Stimulated activated CD4-positive, alpha-beta T cell treated with anti-CD3 and anti-CD28 coated beads, Interleukin-1b, Interleukin-23, amount 100 ng/mL, for 48 hours (primary cell): ENCODE results near the gene TRIL.
A peak's percentile ranks its signal among the peaks of the same experiment; 100 is the strongest.

Experiments used
- DNase-seq: peaks from one replicate; pipeline ENCODE4 v3.0.0-alpha.2; 2020

The TRIL gene

GRCh38 chr7:28983396-28984190 is 25.5 kb upstream of the TRIL start:
- no peak for DNase-seq

DNA sequence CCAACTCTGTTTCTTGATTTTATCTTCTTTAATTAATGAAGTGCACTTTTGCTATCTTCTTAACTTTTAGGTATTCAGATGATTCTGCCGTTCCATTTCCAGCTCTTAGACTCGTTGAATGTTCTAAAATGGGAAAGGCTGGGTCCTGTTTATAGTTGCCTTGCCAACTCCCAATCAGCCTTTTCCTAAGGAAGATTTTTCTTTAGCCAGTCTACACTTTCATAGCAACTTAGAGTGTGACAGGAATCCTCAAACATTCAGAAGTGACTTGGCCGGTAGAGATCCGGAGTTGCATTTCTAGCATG is 23.0 kb upstream of the TRIL start:
- no peak for DNase-seq

- DNase-seq = no peak
These were observed 22.5 kb upstream of the TRIL start for GRCh38 chr7:28980451-28981160.

- DNase-seq = no peak
These were observed 21.6 kb upstream of the TRIL start for GRCh38 chr7:28979776-28980175.

- no peak for DNase-seq
These were observed 19.8 kb upstream of the TRIL start for GRCh38 chr7:28977881-28978280.

DNA sequence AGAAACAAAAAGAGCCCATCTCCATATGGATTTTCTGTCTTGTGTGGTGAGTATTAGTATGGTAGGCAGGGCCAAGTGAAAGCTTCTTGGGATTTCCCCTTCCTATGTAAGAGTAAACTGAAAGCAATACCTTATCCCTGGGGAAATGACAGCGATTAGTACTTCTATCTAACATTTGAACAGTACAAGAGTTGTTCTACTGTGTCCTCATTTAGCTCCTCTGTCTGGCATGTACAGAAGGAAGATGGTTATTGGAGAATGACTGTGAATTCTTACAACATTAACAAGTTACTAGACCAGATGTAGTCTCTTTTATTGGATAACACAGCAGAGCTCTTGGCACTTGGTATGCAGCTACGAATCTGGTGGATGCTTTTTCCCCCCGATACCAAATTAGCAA is 17.9 kb upstream of the TRIL start:
- DNase-seq = no peak

- no peak for DNase-seq
These were observed 15.5 kb upstream of the TRIL start for GRCh38 chr7:28973591-28973990.

GRCh38 chr7:28964056-28964455 is 5.9 kb upstream of the TRIL start:
- DNase-seq = no peak

DNA sequence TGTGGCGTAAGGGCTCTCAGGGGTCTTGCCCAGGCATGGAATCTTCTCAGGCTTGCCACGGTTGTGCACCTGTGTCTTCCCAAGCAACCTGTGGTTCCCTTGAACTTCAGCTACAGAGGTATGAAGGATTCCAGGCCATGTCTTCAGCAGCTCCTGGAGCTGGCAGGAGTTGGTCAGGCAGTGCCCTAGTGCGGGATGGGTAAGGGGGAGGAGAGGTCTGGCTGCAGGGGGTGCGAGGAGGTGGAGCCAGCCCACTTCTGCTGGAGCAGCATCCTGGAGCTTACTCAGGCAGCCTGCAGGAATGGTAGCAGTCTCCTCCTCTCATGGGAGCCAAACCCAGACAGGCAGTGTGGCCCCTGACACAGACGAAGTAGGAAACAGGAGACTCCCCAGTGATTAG is 3.8 kb upstream of the TRIL start:
- DNase-seq = no peak

DNA sequence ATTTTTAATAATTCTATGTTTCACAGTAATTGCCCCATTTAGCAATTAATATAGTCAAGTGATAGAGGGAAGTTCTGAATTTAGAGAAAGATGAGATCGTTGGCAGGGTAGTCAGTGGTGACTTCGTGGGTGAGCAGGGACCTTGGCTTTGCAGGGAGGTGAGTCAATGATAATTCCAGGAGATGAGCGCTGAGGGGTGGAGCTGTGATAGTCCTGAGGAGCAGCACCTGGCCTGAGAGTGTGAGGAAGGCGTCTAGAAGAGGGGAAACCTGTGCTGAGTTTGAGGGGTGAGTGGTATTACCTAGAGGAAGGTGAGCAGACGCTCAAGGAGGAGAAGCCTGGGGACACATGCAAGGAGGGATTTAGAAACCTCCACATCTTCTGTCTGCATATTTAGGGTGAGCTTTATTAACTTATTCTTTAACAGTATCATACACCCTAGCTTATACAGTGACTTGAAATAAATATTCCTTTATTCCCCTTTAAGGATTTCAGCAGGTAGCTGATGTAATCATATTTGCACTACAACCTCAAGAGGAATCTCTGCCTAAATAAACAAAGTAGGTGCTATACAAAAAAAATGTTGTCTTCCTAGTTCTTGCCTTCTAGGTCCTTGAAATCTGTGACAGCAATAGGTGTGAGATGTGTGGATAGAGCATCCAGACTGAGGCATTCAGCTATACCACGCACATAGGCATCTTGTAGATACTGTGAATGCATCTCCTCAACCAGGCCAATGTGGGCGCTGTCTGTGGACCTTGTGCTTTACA is 2.1 kb upstream of the TRIL start:
- no peak for DNase-seq

GRCh38 chr7:28958980-28959347 is 834 bp upstream of the TRIL start:
- DNase-seq = no peak

- no peak for DNase-seq
These were observed 337 bp downstream of the TRIL start for GRCh38 chr7:28957751-28958234.

DNA sequence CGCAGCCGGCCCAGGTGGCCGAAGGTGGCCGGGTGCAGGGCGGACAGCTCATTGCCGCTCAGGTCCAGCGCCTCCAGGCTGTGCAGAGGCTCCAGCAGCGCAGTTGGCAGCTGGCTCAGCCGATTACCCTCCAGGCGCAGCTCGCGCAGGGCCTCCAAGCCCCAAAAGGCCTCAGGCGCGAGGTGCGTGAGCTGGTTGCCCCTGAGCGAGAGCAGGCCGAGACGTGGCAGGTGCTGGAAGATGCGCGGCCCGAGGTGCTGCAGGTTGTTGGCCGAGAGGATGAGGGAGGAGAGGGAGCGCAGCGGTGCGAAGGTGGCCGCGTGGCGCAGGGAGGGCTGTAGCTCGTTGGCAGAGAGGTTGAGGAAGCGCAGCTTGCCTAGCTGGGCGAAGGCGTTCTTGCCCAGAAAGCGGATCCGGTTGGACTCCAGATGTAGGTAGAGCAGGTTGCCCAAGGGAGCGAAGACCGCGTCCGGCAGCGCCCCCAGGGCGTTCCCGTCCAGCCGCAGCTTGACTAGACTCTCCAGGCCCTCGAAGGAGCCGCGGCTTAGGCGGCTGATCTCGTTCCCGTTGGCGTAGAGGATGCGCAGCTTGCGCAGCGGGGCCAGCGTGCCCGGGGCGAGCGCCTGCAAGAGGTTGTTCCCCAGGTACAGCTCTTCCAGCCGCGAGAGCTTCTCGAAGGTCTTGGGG is 923 bp downstream of the TRIL start:
- peak; percentile 7 for DNase-seq

DNA sequence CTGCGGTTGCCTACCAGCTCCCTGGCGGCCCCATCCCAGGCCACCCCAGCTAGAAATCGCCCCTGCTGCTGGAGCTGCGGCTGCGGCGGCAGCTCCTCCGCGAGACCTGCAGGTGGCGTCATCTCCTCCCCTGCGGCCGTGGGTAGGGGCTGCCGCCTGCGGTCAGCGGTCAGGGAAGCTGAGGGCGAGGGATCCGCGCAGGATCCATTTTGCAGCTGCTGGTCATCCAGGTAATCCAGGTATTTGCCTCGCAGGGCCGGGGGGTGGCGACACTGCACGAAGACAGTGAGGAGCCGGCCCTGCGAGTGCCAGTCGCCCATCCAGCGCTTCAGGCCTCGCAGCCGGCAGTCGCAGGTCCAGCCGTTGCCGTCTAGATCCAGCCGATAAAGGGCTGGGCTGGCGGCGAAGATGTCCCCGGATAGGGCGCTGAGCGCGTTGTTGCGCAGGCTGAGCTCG is 1.5 kb downstream of the TRIL start:
- peak; percentile 3 for DNase-seq

- peak; percentile 20 for DNase-seq
These were observed 2.2 kb downstream of the TRIL start for GRCh38 chr7:28955718-28956607.

DNA sequence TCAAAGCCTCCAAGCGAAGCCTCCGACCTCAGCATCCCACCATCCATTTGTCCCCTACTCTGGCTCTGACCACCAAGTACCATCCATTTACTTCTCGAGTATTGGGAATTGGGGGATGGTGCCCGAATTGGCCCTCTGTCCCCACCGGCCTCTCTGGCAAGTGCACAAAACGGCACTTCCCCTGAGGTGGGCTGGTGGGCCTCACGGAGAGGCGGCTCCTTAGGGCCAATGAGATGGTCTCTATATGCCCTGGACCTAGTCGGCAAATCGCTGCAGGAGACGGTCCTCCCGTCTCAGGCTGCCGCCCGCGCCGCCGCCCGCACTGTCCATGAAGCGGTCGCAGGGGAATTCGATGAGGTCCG is 2.8 kb downstream of the TRIL start:
- no peak for DNase-seq

- DNase-seq = no peak
These were observed 3.2 kb downstream of the TRIL start for GRCh38 chr7:28954946-28955345.

GRCh38 chr7:28954471-28954870 is 3.7 kb downstream of the TRIL start:
- DNase-seq = no peak

GRCh38 chr7:28953633-28954032 is 4.5 kb downstream of the TRIL start:
- no peak for DNase-seq

DNA sequence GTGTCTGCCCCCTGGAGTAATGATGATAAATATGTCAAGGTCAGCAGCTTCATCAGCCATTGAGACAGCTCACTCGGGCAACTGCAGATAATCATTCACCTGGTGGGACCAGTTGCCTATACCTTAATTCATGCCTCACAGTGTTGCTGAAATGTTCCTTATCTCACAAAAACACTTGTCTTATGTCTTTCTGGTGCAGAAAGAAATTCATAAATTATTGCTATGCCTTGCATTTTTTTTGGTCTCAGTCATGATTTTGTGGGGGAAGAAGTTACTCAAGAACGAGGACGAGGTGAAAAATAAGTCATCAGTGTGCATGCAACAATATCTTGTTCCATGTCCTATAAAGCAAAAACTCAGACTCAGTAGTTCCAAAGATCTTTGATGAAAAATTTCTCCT is 16.0 kb downstream of the TRIL start:
- no peak for DNase-seq

GRCh38 chr7:28941633-28942032 is 16.5 kb downstream of the TRIL start:
- no peak for DNase-seq

DNA sequence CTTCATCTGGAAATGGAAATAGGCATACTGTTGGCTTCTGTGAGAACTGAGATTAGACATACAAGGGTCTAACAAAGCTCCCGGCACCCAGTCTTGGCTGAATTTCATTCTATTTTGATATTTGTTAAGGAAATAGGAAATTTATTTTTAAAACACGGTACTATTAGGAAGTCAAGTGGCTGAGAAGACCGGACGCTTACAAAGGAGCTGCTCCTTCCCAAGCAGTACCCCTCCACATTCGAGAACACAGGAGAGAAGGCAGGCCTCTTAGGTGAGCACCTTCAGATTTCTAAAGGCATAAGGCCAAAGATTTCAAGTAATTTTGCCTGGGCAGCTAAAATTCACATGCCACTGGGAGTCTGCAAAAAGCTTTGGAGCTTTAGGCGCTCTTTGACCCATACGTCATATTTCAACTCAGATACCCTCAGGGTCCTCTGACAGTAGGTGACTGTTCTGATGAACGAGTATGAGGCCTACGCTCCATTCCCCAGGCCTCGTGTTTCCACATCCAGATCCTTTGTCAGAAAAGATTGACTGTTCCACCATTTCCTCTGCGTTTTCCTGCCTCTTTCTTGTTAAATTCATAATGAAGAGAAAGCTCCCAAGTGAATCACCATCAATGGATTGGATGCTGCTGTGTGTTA is 17.3 kb downstream of the TRIL start:
- no peak for DNase-seq
